ENCODE measurements around the gene CRY2. TPM values are rescaled to one million over a fixed set of nuclear protein-coding genes. Genes with fewer than 3 reads are reported as not detected.

The CRY2 gene
- total and polyA plus RNA-seq, 2 of the 13 experiments (the other 11 are each of a cell fraction or from before 2014, with no cell fraction given): 10.1 to 12.2 TPM

- 97% methylated on average over 5 of the region's 5 CpGs for WGBS (ENCODE audit: low lambda C conversion rate)
- BruUV-seq (replicated peaks): no TSS peak
- intact Hi-C loops (cut with micrococcal nuclease; ENCODE audit: unreplicated experiment) (no loop called here), in situ Hi-C loops (cut with HindIII; ENCODE audit: extremely low pct_ligation_motif_present, low pct_unique_long_range_greater_than_20kb) (no loop called here)
- no peak overlapping the region for H2AFZ ChIP-seq (ENCODE audit: low read length)
- no peak overlapping the region for H3K4me3 ChIP-seq (replicated peaks in 1 of 3; ENCODE audit: insufficient read depth in 1 of 3, low read depth in 2 of 3, low read length in 3 of 3)
- no peak overlapping the region for H3K4me2 ChIP-seq (ENCODE audit: low read depth, low read length)
- DNase-seq (ENCODE audit: low spot score) (no peak), FAIRE-seq (no peak), ATAC-seq (no peak)
- H3K36me3 ChIP-seq (replicated peaks in 1 of 2; ENCODE audit: control insufficient read depth in 1 of 2, insufficient read depth in 2 of 2, low read length in 2 of 2): peaks cover 24 to 82% of the 10 kb centered on the region in 2 experiments
- no peaks in the 10 kb centered on the region for H4K20me1 ChIP-seq (ENCODE audit: insufficient read depth, low read length)
- ChIA-PET CTCF (ENCODE audit: low intra/inter-chr PET ratio, low total read pairs) (no interaction called here), POLR2A (no interaction called here)
- H3K4me1 ChIP-seq (ENCODE audit: insufficient read depth, low read length): no peaks in the 10 kb centered on the region
- H3K27me3 ChIP-seq (ENCODE audit: control insufficient read depth in 1 of 2, insufficient read depth in 2 of 2, low read length in 2 of 2): no peaks in the 10 kb centered on the region
- H3K27ac ChIP-seq (ENCODE audit: extremely low read length, insufficient read depth, low read length): no peak overlapping the region
- TF ChIP-seq SMAD1 (CRISPR knock-in tag; IDR thresholded peaks at IDR 0.05; ENCODE audit: borderline replicate concordance, low read depth): no peak
- no peak for TF ChIP-seq ZNF318 (CRISPR knock-in tag; IDR thresholded peaks at IDR 0.05)
- no peak for TF ChIP-seq RORA (CRISPR knock-in tag; IDR thresholded peaks at IDR 0.05)
- TF ChIP-seq ZNF160 (CRISPR knock-in tag; IDR thresholded peaks at IDR 0.05): no peak
- TF ChIP-seq ZNF850 (CRISPR knock-in tag; conservative IDR thresholded peaks at IDR 0.05): no peak
- TF ChIP-seq ZNF652 (CRISPR knock-in tag; IDR thresholded peaks at IDR 0.05; ENCODE audit: borderline replicate concordance, low read depth): no peak
- no peak for TF ChIP-seq JUNB (CRISPR knock-in tag; IDR thresholded peaks at IDR 0.05; ENCODE audit: borderline replicate concordance)
- H3K9me3 ChIP-seq (ENCODE audit: low read length): no peaks in the 10 kb centered on the region
- H3K79me2 ChIP-seq (ENCODE audit: insufficient read depth, low read length): no peaks in the 10 kb centered on the region
- no peak overlapping the region for H3K9ac ChIP-seq (ENCODE audit: insufficient read depth, low read depth, low read length)
These were observed 13.1 kb downstream of the CRY2 start for GRCh38 chr11:45860348-45860747.

Measured in HepG2 (cell line).